Measurements from ENCODE around the gene ANKRD10.

The ANKRD10 gene

GRCh38 chr13:110945928-110946570 lies 31.2 kb upstream of the ANKRD10 start:
- DNase-seq (ENCODE audit: low read depth in 3 of 3, low spot score in 1 of 3), result no peak

- no peak for DNase-seq (ENCODE audit: low read depth in 3 of 3, low spot score in 1 of 3)
These were observed 30.4 kb upstream of the ANKRD10 start for GRCh38 chr13:110944968-110945927.

- DNase-seq (ENCODE audit: low read depth in 3 of 3, low spot score in 1 of 3), result no peak
These were observed 29.5 kb upstream of the ANKRD10 start for GRCh38 chr13:110944121-110944967.

- DNase-seq (ENCODE audit: low read depth in 3 of 3, low spot score in 1 of 3), result no peak
These were observed 27.5 kb upstream of the ANKRD10 start for GRCh38 chr13:110942248-110942981.

GRCh38 chr13:110938662-110939421 lies 24.0 kb upstream of the ANKRD10 start:
- no peak for DNase-seq (ENCODE audit: low read depth in 3 of 3, low spot score in 1 of 3)

- no peak for DNase-seq (ENCODE audit: low read depth in 3 of 3, low spot score in 1 of 3)
These were observed 22.8 kb upstream of the ANKRD10 start for GRCh38 chr13:110937511-110938285.

GRCh38 chr13:110936519-110936918 lies 21.6 kb upstream of the ANKRD10 start:
- DNase-seq (ENCODE audit: low read depth in 3 of 3, low spot score in 1 of 3), result no peak

GRCh38 chr13:110932588-110932987 lies 17.7 kb upstream of the ANKRD10 start:
- DNase-seq (ENCODE audit: low read depth in 3 of 3, low spot score in 1 of 3), result no peak

- no peak for DNase-seq (ENCODE audit: low read depth in 3 of 3, low spot score in 1 of 3)
These were observed 14.4 kb upstream of the ANKRD10 start for GRCh38 chr13:110929104-110929777.

- no peak for DNase-seq (ENCODE audit: low read depth in 3 of 3, low spot score in 1 of 3)
These were observed 10.2 kb upstream of the ANKRD10 start for GRCh38 chr13:110925023-110925612.

- DNase-seq (ENCODE audit: low read depth in 3 of 3, low spot score in 1 of 3), result no peak
These were observed 9.7 kb upstream of the ANKRD10 start for GRCh38 chr13:110924639-110924934.

- no peak for DNase-seq (ENCODE audit: low read depth in 3 of 3, low spot score in 1 of 3)
These were observed 9.1 kb upstream of the ANKRD10 start for GRCh38 chr13:110923777-110924638.

GRCh38 chr13:110923086-110923485 lies 8.2 kb upstream of the ANKRD10 start:
- DNase-seq (ENCODE audit: low read depth in 3 of 3, low spot score in 1 of 3), result no peak

- no peak for DNase-seq (ENCODE audit: low read depth in 3 of 3, low spot score in 1 of 3)
These were observed 7.6 kb upstream of the ANKRD10 start for GRCh38 chr13:110922506-110922905.

GRCh38 chr13:110921695-110922094 lies 6.8 kb upstream of the ANKRD10 start:
- DNase-seq (ENCODE audit: low read depth in 3 of 3, low spot score in 1 of 3), result no peak

- no peak for DNase-seq (ENCODE audit: low read depth in 3 of 3, low spot score in 1 of 3)
These were observed 6.3 kb upstream of the ANKRD10 start for GRCh38 chr13:110921209-110921608.

GRCh38 chr13:110920038-110920437 lies 5.2 kb upstream of the ANKRD10 start:
- DNase-seq (ENCODE audit: low read depth in 3 of 3, low spot score in 1 of 3), result no peak
